PFSK-1 (cell line): ENCODE measurements around the gene FNIP2.

ENCODE experiments used
- FOXP2 ChIP-seq: optimal IDR thresholded peaks from 2 replicates; pipeline ENCODE3; 2011; ENCODE audit warnings: borderline replicate concordance, control low read depth, inconsistent platforms; ENCODE audit not compliant: insufficient read depth; ENCODE audit errors: extremely low read length, extremely low read depth
- POLR2AphosphoS5 ChIP-seq: IDR thresholded peaks from 2 replicates; pipeline ENCODE4 v1.6.1; 2012; ENCODE audit warnings: low read depth, mild to moderate bottlenecking, control low read depth, low read length, moderate library complexity
- SIN3A ChIP-seq: IDR thresholded peaks from 2 replicates; pipeline ENCODE4 v1.6.1; 2012; ENCODE audit warnings: mild to moderate bottlenecking, low read length, moderate library complexity, borderline replicate concordance; ENCODE audit not compliant: insufficient read depth
- TAF1 ChIP-seq: IDR thresholded peaks from 2 replicates; pipeline ENCODE4 v1.6.1; 2012; ENCODE audit warnings: low read length, control low read depth, borderline replicate concordance; ENCODE audit not compliant: insufficient read depth
- TF ChIP-seq, protein P1 (sequence below), 2 experiments: IDR thresholded peaks; 2 replicates each; pipeline versions ENCODE4 v1.6.1 to v1.8.0; 2011 to 2012; ENCODE audit warnings: low read depth in 2 of 2, low read length in 2 of 2, control low read depth in 1 of 2, inconsistent platforms in 1 of 2, mild to moderate bottlenecking in 1 of 2, moderate library complexity in 1 of 2; ENCODE audit not compliant: insufficient read depth in 1 of 2

The FNIP2 gene

DNA sequence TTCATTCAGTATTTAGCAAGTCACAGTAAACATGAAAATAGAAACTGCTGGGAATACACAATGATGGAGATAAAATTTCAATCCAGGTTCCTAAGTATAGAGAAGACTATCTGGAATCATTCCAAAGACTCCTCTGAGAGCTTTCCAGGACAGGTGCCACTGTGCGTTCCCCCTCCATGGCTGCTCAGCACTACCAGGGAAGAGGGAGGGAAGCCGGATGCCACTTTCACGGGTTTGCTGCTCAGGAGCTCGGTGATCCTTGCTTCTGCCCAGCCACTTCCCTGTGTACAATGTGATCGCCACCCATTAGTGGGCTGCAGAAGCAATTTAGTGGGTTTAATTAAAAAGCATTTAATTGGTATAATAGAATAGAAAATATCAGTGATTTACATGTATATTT lies 94.5 kb downstream of the FNIP2 start:
- no peak for TF ChIP-seq FOXP2

DNA sequence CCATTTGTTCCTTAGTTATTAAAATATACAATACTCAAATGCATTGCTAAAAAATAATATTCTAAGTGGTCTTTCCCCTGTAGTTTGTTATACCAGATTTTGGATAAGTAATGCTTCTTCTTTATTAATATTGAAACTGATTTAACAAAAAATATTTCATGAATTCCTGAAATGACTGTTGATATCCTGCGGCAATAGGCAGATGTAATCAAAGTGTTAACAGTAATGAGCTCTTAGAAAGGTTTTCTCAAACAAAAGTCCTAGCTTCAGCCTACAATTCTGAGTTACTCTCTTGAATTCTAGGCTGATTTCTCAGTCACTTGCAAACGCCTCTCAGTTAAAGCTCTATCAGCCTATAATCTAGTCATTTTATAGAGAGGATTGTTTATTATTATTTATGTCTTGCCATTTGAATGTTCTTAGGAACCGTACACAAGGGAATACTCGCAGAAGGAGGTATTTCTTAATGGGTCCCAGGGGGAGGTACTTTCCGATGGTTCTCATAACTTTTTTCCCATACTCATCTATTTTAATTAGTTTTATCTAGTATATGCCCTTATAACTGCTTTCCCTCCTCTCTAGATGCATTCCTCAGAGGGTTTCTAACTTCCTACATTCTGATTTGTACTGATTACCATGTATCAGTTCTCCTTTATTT lies 96.8 kb downstream of the FNIP2 start:
- TF ChIP-seq TAF1 (no peak), POLR2AphosphoS5 (no peak), FOXP2 (no peak), SIN3A (no peak)
- TF ChIP-seq, protein P1, sequence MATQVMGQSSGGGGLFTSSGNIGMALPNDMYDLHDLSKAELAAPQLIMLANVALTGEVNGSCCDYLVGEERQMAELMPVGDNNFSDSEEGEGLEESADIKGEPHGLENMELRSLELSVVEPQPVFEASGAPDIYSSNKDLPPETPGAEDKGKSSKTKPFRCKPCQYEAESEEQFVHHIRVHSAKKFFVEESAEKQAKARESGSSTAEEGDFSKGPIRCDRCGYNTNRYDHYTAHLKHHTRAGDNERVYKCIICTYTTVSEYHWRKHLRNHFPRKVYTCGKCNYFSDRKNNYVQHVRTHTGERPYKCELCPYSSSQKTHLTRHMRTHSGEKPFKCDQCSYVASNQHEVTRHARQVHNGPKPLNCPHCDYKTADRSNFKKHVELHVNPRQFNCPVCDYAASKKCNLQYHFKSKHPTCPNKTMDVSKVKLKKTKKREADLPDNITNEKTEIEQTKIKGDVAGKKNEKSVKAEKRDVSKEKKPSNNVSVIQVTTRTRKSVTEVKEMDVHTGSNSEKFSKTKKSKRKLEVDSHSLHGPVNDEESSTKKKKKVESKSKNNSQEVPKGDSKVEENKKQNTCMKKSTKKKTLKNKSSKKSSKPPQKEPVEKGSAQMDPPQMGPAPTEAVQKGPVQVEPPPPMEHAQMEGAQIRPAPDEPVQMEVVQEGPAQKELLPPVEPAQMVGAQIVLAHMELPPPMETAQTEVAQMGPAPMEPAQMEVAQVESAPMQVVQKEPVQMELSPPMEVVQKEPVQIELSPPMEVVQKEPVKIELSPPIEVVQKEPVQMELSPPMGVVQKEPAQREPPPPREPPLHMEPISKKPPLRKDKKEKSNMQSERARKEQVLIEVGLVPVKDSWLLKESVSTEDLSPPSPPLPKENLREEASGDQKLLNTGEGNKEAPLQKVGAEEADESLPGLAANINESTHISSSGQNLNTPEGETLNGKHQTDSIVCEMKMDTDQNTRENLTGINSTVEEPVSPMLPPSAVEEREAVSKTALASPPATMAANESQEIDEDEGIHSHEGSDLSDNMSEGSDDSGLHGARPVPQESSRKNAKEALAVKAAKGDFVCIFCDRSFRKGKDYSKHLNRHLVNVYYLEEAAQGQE (IDR thresholded peaks at IDR 0.05; ENCODE audit: insufficient read depth in 1 of 2, low read depth in 2 of 2, low read length in 2 of 2) = no peak

GRCh38 chr4:158869001-158869400 lies 100.2 kb downstream of the FNIP2 start:
- TF ChIP-seq, protein P1 (IDR thresholded peaks at IDR 0.05; ENCODE audit: insufficient read depth in 1 of 2, low read depth in 2 of 2, low read length in 2 of 2) = no peak
- TF ChIP-seq POLR2AphosphoS5 (no peak), TAF1 (no peak), SIN3A (no peak), FOXP2 (no peak)

DNA sequence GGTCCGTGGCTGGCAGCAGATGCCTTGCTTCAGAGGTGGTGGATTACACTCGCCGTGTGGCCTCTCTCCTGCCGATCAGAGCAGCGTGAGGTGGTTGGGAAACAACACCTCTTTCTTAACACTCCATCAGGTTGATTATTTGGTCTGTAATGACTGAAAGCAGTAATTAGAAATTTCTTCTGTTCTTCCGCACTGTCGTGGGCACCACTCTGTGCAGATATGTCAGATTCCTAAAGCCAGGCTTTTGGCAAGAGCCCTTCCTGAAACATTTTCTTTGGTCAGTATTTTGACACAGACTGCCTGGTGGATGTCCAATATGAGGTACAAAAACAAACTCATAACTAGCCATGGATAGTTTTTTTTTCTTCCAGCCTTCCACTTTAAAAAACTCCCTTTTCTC lies 100.9 kb downstream of the FNIP2 start:
- TF ChIP-seq SIN3A = no peak
- TF ChIP-seq TAF1 = no peak
- TF ChIP-seq FOXP2 = no peak
- TF ChIP-seq, protein P1 (IDR thresholded peaks at IDR 0.05; ENCODE audit: insufficient read depth in 1 of 2, low read depth in 2 of 2, low read length in 2 of 2) = no peak
- TF ChIP-seq POLR2AphosphoS5 = no peak

GRCh38 chr4:158870282-158870625 lies 101.4 kb downstream of the FNIP2 start:
- TF ChIP-seq POLR2AphosphoS5 (no peak), TAF1 (no peak), FOXP2 (no peak), SIN3A (no peak)
- TF ChIP-seq, protein P1 (IDR thresholded peaks at IDR 0.05; ENCODE audit: insufficient read depth in 1 of 2, low read depth in 2 of 2, low read length in 2 of 2) = no peak
